Astrocyte (in vitro differentiated cells and primary cell): ENCODE data around the gene CCDC57.
"Not testable (repeated sequence)": the region's sequence is repeated elsewhere in the genome, so short reads cannot be mapped to it uniquely, and the experiment has no call there.

Source experiments
- CTCF ChIP-seq: IDR thresholded peaks from 2 replicates; pipeline ENCODE4 v1.5.1; 2011; ENCODE audit warnings: low read depth, mild to moderate bottlenecking, inconsistent platforms, low read length, moderate library complexity; ENCODE audit not compliant: insufficient read depth
- EZH2 ChIP-seq: IDR thresholded peaks from 2 replicates; pipeline ENCODE4 v1.6.1; 2012; ENCODE audit warnings: mild to moderate bottlenecking, low read length, inconsistent platforms; ENCODE audit not compliant: insufficient read depth

- not testable (repeated sequence) for TF ChIP-seq CTCF, EZH2
Observed at GRCh38 chr17:82139961-82140360, 72.7 kb downstream of the CCDC57 start.
